ENCODE results near the gene MAEA.

Gene MAEA

DNA sequence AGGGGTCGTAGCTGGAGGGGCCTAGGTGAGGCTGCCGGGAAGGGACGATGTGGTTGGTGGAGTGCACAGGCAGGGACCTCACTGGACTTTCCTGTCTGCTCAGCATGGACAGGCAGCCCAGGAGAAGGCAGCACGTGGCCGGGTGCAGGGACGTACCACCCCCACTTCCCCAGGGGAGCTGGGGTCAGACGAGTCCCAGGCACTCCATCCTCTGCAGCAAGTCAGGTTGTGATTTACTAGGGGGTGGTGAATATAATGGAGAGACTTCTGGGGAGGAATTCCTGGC, 39.2 kb upstream of the MAEA start:
- no peak for DNase-seq

GRCh38 chr4:1250921-1251772, 38.5 kb upstream of the MAEA start:
- DNase-seq = no peak

DNA sequence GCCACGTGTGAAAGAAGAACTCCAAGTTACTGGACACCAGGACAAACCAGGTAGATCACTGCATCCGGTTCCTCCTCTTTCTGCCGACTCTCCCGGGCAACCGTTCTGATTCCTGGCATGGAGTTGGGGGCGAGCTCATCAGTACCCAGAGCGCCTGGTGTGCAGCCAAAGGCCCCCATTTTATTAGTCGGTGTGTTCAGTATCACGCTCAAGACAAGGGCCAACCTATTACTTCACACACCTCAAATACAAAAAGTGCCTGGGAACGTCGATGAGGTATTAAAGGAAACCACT, 38.0 kb upstream of the MAEA start:
- DNase-seq = no peak

GRCh38 chr4:1252928-1253492, 36.7 kb upstream of the MAEA start:
- DNase-seq = no peak

- no peak for DNase-seq
Measured at GRCh38 chr4:1253831-1254230, 35.9 kb upstream of the MAEA start.

DNA sequence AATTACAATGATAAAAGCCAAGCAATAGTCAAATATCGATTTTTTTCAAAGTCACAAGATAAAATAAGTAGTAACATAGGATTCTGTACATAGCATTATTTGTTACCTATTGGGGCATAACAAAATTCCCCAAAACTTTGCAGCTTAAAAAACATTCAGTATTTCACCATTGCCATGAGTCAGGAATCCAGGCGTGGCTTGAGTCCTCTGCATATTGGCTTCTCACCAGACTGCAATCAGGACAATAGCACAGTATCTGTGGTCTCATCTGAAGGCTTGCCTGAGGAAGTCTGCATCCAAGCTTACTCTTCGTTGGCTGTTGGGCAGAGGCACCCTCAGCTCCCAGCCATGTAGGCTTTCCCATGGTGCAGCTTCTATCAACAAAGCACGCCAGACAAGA, 34.5 kb upstream of the MAEA start:
- no peak for DNase-seq

DNA sequence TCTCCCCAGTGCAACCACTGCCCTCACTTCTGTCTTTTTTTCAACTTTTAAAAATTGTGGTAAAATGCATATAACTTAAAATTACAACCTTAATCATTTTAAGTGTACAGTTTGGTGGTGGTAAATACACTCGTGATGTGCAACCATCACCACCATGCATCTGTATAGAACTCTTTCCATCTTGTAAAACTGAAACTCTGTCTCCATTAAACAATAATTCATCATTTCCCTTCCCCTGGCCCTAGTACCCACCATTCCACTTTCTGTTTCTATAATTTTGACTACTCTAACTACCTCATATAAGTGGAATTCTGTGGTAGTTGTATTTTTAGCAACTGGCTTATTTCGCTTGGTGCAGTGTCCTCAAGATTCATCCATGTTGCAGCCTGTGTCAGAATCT, 34.0 kb upstream of the MAEA start:
- DNase-seq = no peak

DNA sequence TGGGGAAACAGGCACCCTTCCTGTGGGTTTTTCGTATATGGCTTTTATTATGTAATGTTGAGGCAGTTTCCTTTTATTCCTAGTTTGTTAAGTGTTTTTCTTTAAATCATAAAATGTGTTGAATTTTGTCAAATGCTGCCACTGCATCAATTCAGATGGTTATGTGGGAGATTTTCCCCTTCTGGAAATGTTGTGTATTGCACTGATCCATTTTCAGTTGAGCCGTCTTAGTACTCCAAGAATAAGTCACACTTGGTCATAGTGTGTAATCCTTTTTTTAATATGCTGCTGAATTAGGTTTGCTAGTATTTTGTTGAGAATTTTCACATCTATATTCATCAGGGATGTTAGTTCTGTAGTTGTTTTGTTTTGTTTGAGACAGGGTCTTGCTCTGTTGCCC, 31.2 kb upstream of the MAEA start:
- DNase-seq = no peak

DNA sequence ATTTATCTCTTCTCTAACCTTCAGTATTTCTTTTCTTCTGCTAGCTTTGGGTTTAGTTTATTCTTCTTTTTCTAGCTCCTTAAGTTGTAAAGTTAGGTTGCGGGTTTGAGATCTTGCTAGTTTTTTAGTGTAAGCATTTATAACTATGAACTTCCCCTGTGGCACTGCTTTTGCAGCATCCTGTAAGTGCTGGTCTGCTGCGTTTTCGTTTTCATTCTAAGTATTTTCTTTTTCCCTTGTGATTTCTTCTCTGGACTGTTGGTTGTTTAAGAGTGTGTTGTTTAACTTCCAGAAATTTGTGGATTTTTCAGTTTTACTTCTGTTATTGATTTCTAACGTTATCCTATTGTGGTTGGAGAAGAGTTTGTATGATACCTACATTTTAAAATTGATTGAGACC, 29.7 kb upstream of the MAEA start:
- no peak for DNase-seq

- no peak for DNase-seq
Measured at GRCh38 chr4:1260418-1261106, 29.1 kb upstream of the MAEA start.

DNA sequence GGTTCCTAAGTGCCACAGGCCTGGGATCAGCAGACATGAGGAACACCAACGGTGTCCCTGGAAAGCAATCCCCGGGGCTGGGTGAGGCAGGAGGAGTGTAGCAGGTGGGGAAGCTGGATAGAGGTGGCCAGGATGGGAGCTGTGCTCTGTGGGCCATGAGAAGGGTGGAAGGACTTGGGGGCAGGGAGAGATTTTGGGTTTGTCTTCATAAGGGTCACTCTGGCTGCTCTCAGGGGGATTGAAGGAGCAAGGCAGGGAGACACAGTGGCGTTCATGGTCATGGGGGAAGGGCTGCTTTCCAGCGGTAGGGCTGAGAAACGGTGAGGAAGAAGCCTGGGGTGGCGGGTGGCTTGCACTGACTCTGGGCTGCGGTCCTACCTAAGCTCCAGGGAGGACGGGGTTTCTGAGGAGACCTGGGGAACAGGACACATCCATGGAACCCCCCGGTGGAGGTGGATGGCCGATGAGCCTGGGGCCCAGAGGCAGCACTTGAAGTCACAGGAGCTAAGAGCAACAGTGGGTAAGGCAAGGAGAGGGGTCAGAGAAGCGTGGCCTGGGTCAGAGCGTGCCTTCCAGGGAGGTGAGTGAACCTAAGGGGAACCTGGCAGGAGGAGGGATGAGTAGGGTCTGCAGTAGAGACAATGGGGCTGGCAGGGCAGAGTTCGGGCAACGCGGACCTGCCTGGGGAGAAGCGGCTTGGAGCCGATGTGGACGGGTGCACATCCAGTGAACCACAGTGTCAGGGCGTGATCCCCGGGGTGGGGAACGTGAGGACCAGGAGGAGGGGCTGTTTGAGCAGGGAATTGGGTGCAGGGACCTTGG, 28.4 kb upstream of the MAEA start:
- DNase-seq = no peak

DNA sequence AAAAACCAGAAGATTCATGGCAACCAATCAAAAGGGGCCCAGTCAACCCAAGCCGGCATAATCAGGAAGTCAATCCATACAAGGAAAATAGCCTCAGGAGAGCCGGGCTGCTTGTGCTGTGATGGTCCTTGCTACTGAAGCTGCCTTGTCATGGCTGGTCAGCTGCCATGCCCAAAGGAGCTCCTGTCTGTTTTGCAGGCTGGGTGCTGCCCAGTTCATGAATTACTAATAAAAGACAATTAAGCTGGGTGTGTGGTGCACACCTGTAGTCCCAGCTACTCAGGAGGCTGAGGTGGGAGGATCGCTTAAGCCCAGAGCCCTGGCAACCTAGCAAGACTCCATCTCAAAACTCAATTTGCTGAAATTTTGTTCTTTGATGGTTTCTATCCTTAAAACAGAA, 24.7 kb upstream of the MAEA start:
- no peak for DNase-seq

- DNase-seq = no peak
Measured at GRCh38 chr4:1265351-1265750, 24.3 kb upstream of the MAEA start.

GRCh38 chr4:1266881-1267763, 22.6 kb upstream of the MAEA start:
- DNase-seq = no peak

GRCh38 chr4:1269209-1269608, 20.5 kb upstream of the MAEA start:
- no peak for DNase-seq

DNA sequence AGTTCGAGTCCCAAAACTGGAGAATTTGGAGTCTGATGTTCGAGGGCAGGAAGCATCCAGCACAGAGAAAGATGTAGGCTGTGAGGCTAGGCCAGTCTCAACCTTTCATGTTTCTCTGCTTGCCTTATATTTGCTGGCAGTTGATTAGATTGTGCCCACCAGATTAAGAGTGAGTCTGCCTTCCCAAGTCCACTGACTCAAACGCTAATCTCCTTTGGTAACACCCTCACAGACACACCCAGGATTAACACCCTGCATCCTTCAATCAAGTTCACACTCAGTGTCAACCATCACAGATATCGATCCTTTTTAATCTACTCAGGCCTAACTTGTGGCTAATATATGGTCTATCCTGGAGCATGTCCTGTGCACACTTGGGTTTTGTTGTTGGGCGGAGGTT, 18.0 kb upstream of the MAEA start:
- DNase-seq = no peak

GRCh38 chr4:1274871-1275270, 14.8 kb upstream of the MAEA start:
- DNase-seq = no peak

GRCh38 chr4:1276984-1277383, 12.7 kb upstream of the MAEA start:
- no peak for DNase-seq

DNA sequence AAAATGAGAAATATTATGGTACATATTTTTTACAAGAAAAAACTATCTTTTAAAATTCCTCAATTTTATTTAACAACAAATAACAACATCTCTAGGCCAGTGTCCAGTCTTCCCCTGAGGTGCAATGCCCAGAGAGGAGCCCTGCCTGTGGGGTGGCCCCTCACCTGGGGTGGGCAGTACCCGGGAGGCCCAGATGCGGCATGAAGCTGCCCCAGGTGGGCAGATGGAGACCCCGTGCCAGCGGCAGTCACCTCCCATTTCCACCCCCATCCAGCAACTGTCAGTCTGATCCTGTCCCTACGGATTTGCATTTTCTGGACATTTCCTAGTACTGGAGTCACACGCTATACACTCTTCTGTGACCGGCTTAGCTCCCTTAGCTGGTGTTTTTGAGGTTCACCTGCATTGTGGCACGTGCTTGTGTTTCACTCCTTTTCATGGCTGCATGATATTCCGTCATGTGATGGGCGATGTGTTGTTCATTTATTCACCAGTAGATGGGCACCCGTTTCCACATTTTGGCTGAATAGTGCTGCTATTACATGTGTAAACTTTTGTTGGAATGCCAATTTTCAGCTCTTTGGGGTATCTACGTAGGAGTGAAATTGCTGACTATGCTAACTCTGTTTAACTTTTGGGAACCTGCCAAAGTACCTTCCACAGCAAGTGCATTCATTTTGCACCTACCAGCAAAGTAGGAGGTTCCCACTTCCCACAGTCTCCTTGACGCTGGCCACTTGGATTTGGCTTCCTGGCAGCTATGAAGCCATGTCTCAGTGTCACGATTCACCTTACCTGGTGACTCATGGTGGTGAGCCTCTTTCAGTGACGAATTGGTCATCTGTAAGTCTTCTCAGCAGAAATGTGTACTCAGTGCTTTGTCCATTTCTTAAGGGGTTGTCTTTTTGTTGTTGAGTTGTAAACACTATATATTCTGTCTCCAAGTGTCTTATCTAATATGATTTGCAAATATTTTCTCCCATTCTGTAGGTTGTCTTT, 11.7 kb upstream of the MAEA start:
- DNase-seq = no peak

GRCh38 chr4:1279253-1279652, 10.4 kb upstream of the MAEA start:
- no peak for DNase-seq

- no peak for DNase-seq
Measured at GRCh38 chr4:1283711-1284110, 6.0 kb upstream of the MAEA start.
